OCI-LY7 (cell line): Measurements from ENCODE around the gene AZGP1. TPM values are rescaled to one million over a fixed set of nuclear protein-coding genes. Genes with fewer than 3 reads are reported as not detected.

Experiments
- Bru-seq: library from RNA; stranded (reverse); fragments of 400-500 nt; gene quantifications from one replicate; lab custom pipeline; 2021; lab: Mats Ljungman, UMichigan
- BruChase-seq, 2 experiments: library from RNA; stranded (reverse); fragments of 400-500 nt; gene quantifications; one replicate each; lab custom pipeline; 2021; lab: Mats Ljungman, UMichigan
- BruUV-seq: library from RNA; stranded (reverse); fragments of 400-500 nt; replicated peaks from 2 replicates; lab custom pipeline; 2021; lab: Mats Ljungman, UMichigan
- CTCF ChIA-PET: fragments of 300-600 bp; sonication (Branson Sonifier 250); formaldehyde crosslinking; loops from one replicate; lab custom pipeline; 2022; ENCODE audit warnings: antibody characterized with exemption; ENCODE audit not compliant: unreplicated experiment; lab: Charles Lee
- POLR2A ChIA-PET: fragments of 300-600 bp; sonication (Branson Sonifier 250); formaldehyde crosslinking; loops from one replicate; lab custom pipeline; 2022; ENCODE audit warnings: antibody characterized with exemption; lab: Charles Lee
- DNase-seq: peaks from one replicate; pipeline ENCODE4 v3.0.0-alpha.2; 2015; ENCODE audit warnings: low spot score
- H2AFZ ChIP-seq: fragments of 200-600 bp; sonication (generic), shearing (Covaris generic); 2 replicates; pipeline ENCODE4 v1.6.1; 2014; ENCODE audit warnings: mild to moderate bottlenecking, antibody characterized with exemption, low read length, moderate library complexity
- H3K27ac ChIP-seq: fragments of 200-600 bp; sonication (generic); 2 replicates; pipeline ENCODE4 v1.5.1; 2014; ENCODE audit warnings: mixed run types, low read depth, mild to moderate bottlenecking, moderate library complexity, low read length, inconsistent platforms; ENCODE audit not compliant: poor library complexity, severe bottlenecking
- H3K36me3 ChIP-seq: fragments of 200-600 bp; sonication (generic); 2 replicates; pipeline ENCODE4 v1.6.1; 2014; ENCODE audit warnings: mild to moderate bottlenecking, antibody characterized with exemption, low read length, moderate library complexity, mixed read lengths; ENCODE audit not compliant: insufficient read depth
- H3K4me1 ChIP-seq: fragments of 200-600 bp; sonication (generic); 2 replicates; pipeline ENCODE4 v1.5.1; 2014; ENCODE audit warnings: mild to moderate bottlenecking, low read length; ENCODE audit not compliant: insufficient read depth, poor library complexity, severe bottlenecking
- H3K4me2 ChIP-seq: fragments of 200-600 bp; sonication (generic); 2 replicates; pipeline ENCODE4 v1.6.1; 2014; ENCODE audit warnings: mild to moderate bottlenecking, low read length
- H3K4me3 ChIP-seq: fragments of 200-600 bp; sonication (generic); 2 replicates; pipeline ENCODE4 v1.5.1; 2014; ENCODE audit warnings: mild to moderate bottlenecking, low read depth, low read length; ENCODE audit not compliant: poor library complexity, severe bottlenecking
- H3K79me2 ChIP-seq: fragments of 200-600 bp; sonication (generic); 2 replicates; pipeline ENCODE4 v1.6.1; 2016; ENCODE audit warnings: low read depth, mild to moderate bottlenecking, low read length, moderate library complexity, mixed read lengths; ENCODE audit not compliant: insufficient read depth
- H3K9me2 ChIP-seq: fragments of 200-600 bp; sonication (generic); 2 replicates; pipeline ENCODE4 v1.6.1; 2016; ENCODE audit warnings: mild to moderate bottlenecking, low read length, mixed read lengths; ENCODE audit not compliant: insufficient read depth
- H3K9me3 ChIP-seq: fragments of 200-600 bp; sonication (generic); 2 replicates; pipeline ENCODE4 v1.6.1; 2014; ENCODE audit warnings: mild to moderate bottlenecking, mixed run types, low read length, mixed read lengths
- H4K20me1 ChIP-seq: fragments of 200-600 bp; sonication (generic); 2 replicates; pipeline ENCODE4 v1.6.1; 2014; ENCODE audit warnings: mild to moderate bottlenecking, antibody characterized with exemption, low read length, moderate library complexity, mixed read lengths; ENCODE audit not compliant: insufficient read depth
- CTCF ChIP-seq: fragments of 200-600 bp; sonication (generic); conservative IDR thresholded peaks from 2 replicates; pipeline ENCODE4 v1.5.1; 2014; ENCODE audit warnings: mild to moderate bottlenecking, antibody characterized with exemption, low read length, moderate library complexity, mixed read lengths
- EZH2phosphoT487 ChIP-seq: fragments of 200-600 bp; sonication (generic); IDR thresholded peaks from 2 replicates; pipeline ENCODE4 v1.6.1; 2018; ENCODE audit warnings: low read depth, borderline replicate concordance, mild to moderate bottlenecking, mixed run types, antibody characterized with exemption, low read length, moderate library complexity, mixed read lengths
- intact Hi-C: fragments of 100-400 bp; cut with micrococcal nuclease; formaldehyde crosslinking; loops from one replicate; pipeline ENCODE4 v1.10.0; 2022; ENCODE audit not compliant: unreplicated experiment
- long read RNA-seq: library from polyadenylated mRNA; stranded (forward); transcript quantifications from one replicate; pipeline ENCODE4 v2.0.0, GENCODE V29; 2022
- total RNA-seq, 2 experiments: library from RNA; depleted of rRNA in 1 of 2; stranded (reverse); fragments of >200 nt in 1 of 2; shearing (Covaris generic) in 1 of 2; gene quantifications; 2 replicates each; pipeline ENCODE4 v1.2.3, GENCODE V29; 2014 to 2022

The AZGP1 gene
- total RNA-seq (2014; rRNA removed; shearing (Covaris generic)) (0.60 and 2.1 TPM in 2 replicates), total RNA-seq (2022) (0.44 and 0.89 TPM in 2 replicates), Bru-seq, nascent RNA (percentile 16 among the genes with signal in this experiment), BruChase-seq, experiment 1, labeled RNA remaining after a 6-hour chase (percentile 19 among the genes with signal in this experiment), BruChase-seq, experiment 2, labeled RNA remaining after a 2-hour chase (percentile 14 among the genes with signal in this experiment)
- long read RNA-seq, partial matches to known transcripts, result 0 of 1 reads
- long read RNA-seq, other reads (novel, unspliced or antisense), result 1 of 1 reads

GRCh38 chr7:99975782-99976521, at the start of gene AZGP1:
Gene AZGP1, minus strand, starts transcription at chr7:99976031. Its CDS starts 11 bp downstream, at chr7:99976020.
- TF ChIP-seq EZH2phosphoT487, result no peak
- no peak for TF ChIP-seq CTCF
- Histone ChIP-seq H3K9me2 (no peaks in the 10 kb centered on the region), H4K20me1 (no peaks in the 10 kb centered on the region), H2AFZ (no peak within 1 kb of the TSS), H3K27ac (no peak within 1 kb of the TSS), H3K79me2 (no peaks in the 10 kb centered on the region), H3K36me3 (no peaks in the 10 kb centered on the region), H3K4me2 (peak within 1 kb of the TSS; percentile 34; the same call in 1 of the 2 replicates), H3K4me1 (peaks cover 21% of the 10 kb centered on the region), H3K9me3 (no peaks in the 10 kb centered on the region), H3K4me3 (no peak within 1 kb of the TSS)
- ChIA-PET CTCF (no interaction called here), POLR2A (no interaction called here)
- intact Hi-C loops, result loop anchor here (5.0 kb wide), 1 partner anchor 59 kb away; the partner anchor contains the start of gene TRIM4
- DNase-seq, result peak; percentile 38
- no TSS peak for BruUV-seq

GRCh38 chr7:100024020-100024619, 48.3 kb upstream of the AZGP1 start:
- H3K9me2 ChIP-seq, result no peaks in the 10 kb centered on the region
- no TSS peak for BruUV-seq
- POLR2A ChIA-PET, result no interaction called here
- 0 out of 2 replicates have a peak, but pooled peaks cover 4% of the 10 kb centered on the region for H3K79me2 ChIP-seq
- H3K4me3 ChIP-seq, result no peak overlapping the region
- TF ChIP-seq CTCF (no peak), EZH2phosphoT487 (no peak)
- no peaks in the 10 kb centered on the region for H3K4me1 ChIP-seq
- intact Hi-C loops, result no loop called here
- no peaks in the 10 kb centered on the region for H3K9me3 ChIP-seq
- no peak overlapping the region for H3K4me2 ChIP-seq
- CTCF ChIA-PET, result no interaction called here
- no peak overlapping the region for H2AFZ ChIP-seq
- peaks cover 60% of the 10 kb centered on the region for H3K36me3 ChIP-seq
- H4K20me1 ChIP-seq, result no peaks in the 10 kb centered on the region; the same call in 1 of the 2 replicates
- DNase-seq, result no peak
- H3K27ac ChIP-seq, result no peak overlapping the region
